ENCODE data around the gene HPSE2. TPM values are rescaled to one million over a fixed set of nuclear protein-coding genes. Genes with fewer than 3 reads are reported as not detected.

HPSE2 gene
- total and polyA plus RNA-seq, 2 of the 13 experiments (the other 11 are each of a cell fraction or from before 2014, with no cell fraction given): 0.01 TPM; not detected in 1

DNA sequence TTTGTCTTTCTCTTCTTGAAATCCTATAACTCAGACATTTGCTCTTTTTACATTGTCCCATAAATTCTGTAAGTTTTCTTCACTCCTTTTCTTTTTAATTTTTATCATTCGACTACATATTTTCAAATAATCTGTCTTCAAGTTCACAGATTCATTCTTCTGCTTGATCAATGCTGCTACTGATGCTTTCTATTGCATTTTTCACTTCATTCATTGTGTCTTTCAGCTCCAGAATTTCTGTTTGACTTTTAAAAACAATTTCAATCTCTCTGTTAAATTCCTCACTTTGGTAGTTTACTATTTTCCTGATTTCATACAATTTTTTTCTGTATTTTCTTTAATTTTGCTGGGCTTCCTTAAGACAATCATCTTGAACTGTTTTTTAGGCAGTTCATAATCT, 230.4 kb downstream of the HPSE2 start:
- Histone ChIP-seq H3K4me1 (ENCODE audit: insufficient read depth, low read length) (no peaks in the 10 kb centered on the region), H3K9me3 (ENCODE audit: low read length) (peaks cover 27% of the 10 kb centered on the region), H3K4me2 (ENCODE audit: low read depth, low read length) (no peak overlapping the region), H3K36me3 (replicated peaks in 1 of 2; ENCODE audit: control insufficient read depth in 1 of 2, insufficient read depth in 2 of 2, low read length in 2 of 2) (no peaks in the 10 kb centered on the region), H3K4me3 (replicated peaks in 1 of 3; ENCODE audit: insufficient read depth in 1 of 3, low read depth in 2 of 3, low read length in 3 of 3) (no peak overlapping the region), H4K20me1 (ENCODE audit: insufficient read depth, low read length) (no peaks in the 10 kb centered on the region), H3K27me3 (ENCODE audit: control insufficient read depth in 1 of 2, insufficient read depth in 2 of 2, low read length in 2 of 2) (no peaks in the 10 kb centered on the region), H3K79me2 (ENCODE audit: insufficient read depth, low read length) (no peaks in the 10 kb centered on the region), H2AFZ (ENCODE audit: low read length) (no peak overlapping the region), H3K27ac (ENCODE audit: extremely low read length, insufficient read depth, low read length) (no peak overlapping the region), H3K9ac (ENCODE audit: insufficient read depth, low read depth, low read length) (no peak overlapping the region)
- POLR2A ChIA-PET: no interaction called here
- DNase-seq (ENCODE audit: low spot score) (no peak), ATAC-seq (no peak), FAIRE-seq (no peak)
- WGBS (ENCODE audit: low lambda C conversion rate): 0% methylated on average over 1 of the region's 1 CpG
- BruUV-seq (replicated peaks): no TSS peak
- CTCF ChIA-PET (ENCODE audit: low intra/inter-chr PET ratio, low total read pairs): no interaction called here
- TF ChIP-seq KAT2B (IDR thresholded peaks at IDR 0.05; ENCODE audit: borderline replicate concordance, low read depth, low read length) (no peak), ZNF160 (CRISPR knock-in tag; IDR thresholded peaks at IDR 0.05) (peak; percentile 75; the same call in 1 of the 2 replicates)
- in situ Hi-C loops (cut with HindIII; ENCODE audit: extremely low pct_ligation_motif_present, low pct_unique_long_range_greater_than_20kb) (no loop called here), intact Hi-C loops (cut with micrococcal nuclease; ENCODE audit: unreplicated experiment) (no loop called here)

DNA sequence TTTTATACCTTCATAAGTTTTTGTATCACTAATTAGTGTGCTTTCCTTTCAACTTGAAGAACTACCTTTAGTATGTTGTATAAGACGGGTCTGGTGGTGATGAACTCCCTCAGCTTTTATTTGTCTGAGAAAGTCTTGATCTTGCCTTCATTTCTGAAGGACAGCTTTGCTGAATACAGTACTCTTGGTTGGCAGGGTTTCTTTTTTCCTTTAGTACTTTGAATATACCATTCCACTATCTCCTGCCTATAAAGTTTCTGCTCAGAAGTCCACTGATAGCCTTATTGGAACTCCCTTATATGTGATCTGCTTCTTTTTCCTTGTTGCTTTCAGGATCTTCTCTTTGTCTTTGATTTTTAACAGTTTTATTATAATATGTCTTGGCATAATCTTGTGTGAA, 230.9 kb downstream of the HPSE2 start:
- WGBS (ENCODE audit: low lambda C conversion rate): 0% methylated on average over 1 of the region's 1 CpG
- no peak for DNase-seq (ENCODE audit: low spot score)
- H3K27me3 ChIP-seq (ENCODE audit: control insufficient read depth in 1 of 2, insufficient read depth in 2 of 2, low read length in 2 of 2): no peaks in the 10 kb centered on the region
- BruUV-seq (replicated peaks): no TSS peak
- no peaks in the 10 kb centered on the region for H3K79me2 ChIP-seq (ENCODE audit: insufficient read depth, low read length)
- in situ Hi-C loops (cut with HindIII; ENCODE audit: extremely low pct_ligation_motif_present, low pct_unique_long_range_greater_than_20kb) (no loop called here), intact Hi-C loops (cut with micrococcal nuclease; ENCODE audit: unreplicated experiment) (no loop called here)
- H4K20me1 ChIP-seq (ENCODE audit: insufficient read depth, low read length): no peaks in the 10 kb centered on the region
- no peak overlapping the region for H2AFZ ChIP-seq (ENCODE audit: low read length)
- H3K9ac ChIP-seq (ENCODE audit: insufficient read depth, low read depth, low read length): no peak overlapping the region
- H3K9me3 ChIP-seq (ENCODE audit: low read length): peaks cover 27% of the 10 kb centered on the region
- H3K27ac ChIP-seq (ENCODE audit: extremely low read length, insufficient read depth, low read length): no peak overlapping the region
- no peak for FAIRE-seq
- no peaks in the 10 kb centered on the region for H3K36me3 ChIP-seq (replicated peaks in 1 of 2; ENCODE audit: control insufficient read depth in 1 of 2, insufficient read depth in 2 of 2, low read length in 2 of 2)
- H3K4me2 ChIP-seq (ENCODE audit: low read depth, low read length): no peak overlapping the region
- H3K4me3 ChIP-seq (replicated peaks in 1 of 3; ENCODE audit: insufficient read depth in 1 of 3, low read depth in 2 of 3, low read length in 3 of 3): no peak overlapping the region
- CTCF ChIA-PET (ENCODE audit: low intra/inter-chr PET ratio, low total read pairs): no interaction called here
- POLR2A ChIA-PET: no interaction called here
- ATAC-seq: no peak
- H3K4me1 ChIP-seq (ENCODE audit: insufficient read depth, low read length): no peaks in the 10 kb centered on the region
- TF ChIP-seq, protein P1, sequence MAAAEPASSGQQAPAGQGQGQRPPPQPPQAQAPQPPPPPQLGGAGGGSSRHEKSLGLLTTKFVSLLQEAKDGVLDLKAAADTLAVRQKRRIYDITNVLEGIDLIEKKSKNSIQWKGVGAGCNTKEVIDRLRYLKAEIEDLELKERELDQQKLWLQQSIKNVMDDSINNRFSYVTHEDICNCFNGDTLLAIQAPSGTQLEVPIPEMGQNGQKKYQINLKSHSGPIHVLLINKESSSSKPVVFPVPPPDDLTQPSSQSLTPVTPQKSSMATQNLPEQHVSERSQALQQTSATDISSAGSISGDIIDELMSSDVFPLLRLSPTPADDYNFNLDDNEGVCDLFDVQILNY (CRISPR knock-in tag; conservative IDR thresholded peaks at IDR 0.05): no peak
- TF ChIP-seq ZFP82 (CRISPR knock-in tag; IDR thresholded peaks at IDR 0.05; ENCODE audit: borderline replicate concordance) (no peak), NCOR1 (IDR thresholded peaks at IDR 0.05; ENCODE audit: borderline replicate concordance, low read length) (no peak), PPARG (CRISPR knock-in tag; conservative IDR thresholded peaks at IDR 0.05) (no peak), U2AF1 (optimal IDR thresholded peaks at IDR 0.05; ENCODE audit: low read depth, low read length) (no peak), BCL6 (CRISPR knock-in tag; IDR thresholded peaks at IDR 0.05) (no peak), CC2D1A (CRISPR knock-in tag; IDR thresholded peaks at IDR 0.05) (no peak), CCAR2 (optimal IDR thresholded peaks at IDR 0.05; ENCODE audit: low read depth, low read length) (no peak), REXO4 (CRISPR knock-in tag; IDR thresholded peaks at IDR 0.05; ENCODE audit: borderline replicate concordance) (no peak), ZNF33A (CRISPR knock-in tag; IDR thresholded peaks at IDR 0.05; ENCODE audit: borderline replicate concordance) (no peak), MIER3 (CRISPR knock-in tag; IDR thresholded peaks at IDR 0.05; ENCODE audit: borderline replicate concordance) (no peak)
- TF ChIP-seq, protein P2, sequence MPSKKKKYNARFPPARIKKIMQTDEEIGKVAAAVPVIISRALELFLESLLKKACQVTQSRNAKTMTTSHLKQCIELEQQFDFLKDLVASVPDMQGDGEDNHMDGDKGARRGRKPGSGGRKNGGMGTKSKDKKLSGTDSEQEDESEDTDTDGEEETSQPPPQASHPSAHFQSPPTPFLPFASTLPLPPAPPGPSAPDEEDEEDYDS (CRISPR knock-in tag; IDR thresholded peaks at IDR 0.05): no peak
- TF ChIP-seq, protein P3, sequence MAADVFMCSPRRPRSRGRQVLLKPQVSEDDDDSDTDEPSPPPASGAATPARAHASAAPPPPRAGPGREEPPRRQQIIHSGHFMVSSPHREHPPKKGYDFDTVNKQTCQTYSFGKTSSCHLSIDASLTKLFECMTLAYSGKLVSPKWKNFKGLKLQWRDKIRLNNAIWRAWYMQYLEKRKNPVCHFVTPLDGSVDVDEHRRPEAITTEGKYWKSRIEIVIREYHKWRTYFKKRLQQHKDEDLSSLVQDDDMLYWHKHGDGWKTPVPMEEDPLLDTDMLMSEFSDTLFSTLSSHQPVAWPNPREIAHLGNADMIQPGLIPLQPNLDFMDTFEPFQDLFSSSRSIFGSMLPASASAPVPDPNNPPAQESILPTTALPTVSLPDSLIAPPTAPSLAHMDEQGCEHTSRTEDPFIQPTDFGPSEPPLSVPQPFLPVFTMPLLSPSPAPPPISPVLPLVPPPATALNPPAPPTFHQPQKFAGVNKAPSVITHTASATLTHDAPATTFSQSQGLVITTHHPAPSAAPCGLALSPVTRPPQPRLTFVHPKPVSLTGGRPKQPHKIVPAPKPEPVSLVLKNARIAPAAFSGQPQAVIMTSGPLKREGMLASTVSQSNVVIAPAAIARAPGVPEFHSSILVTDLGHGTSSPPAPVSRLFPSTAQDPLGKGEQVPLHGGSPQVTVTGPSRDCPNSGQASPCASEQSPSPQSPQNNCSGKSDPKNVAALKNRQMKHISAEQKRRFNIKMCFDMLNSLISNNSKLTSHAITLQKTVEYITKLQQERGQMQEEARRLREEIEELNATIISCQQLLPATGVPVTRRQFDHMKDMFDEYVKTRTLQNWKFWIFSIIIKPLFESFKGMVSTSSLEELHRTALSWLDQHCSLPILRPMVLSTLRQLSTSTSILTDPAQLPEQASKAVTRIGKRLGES (CRISPR knock-in tag; IDR thresholded peaks at IDR 0.05; ENCODE audit: borderline replicate concordance): no peak
